Adrenal gland (tissue), 12 donors: ENCODE results near the gene EIPR1. TPM values are rescaled to one million over a fixed set of nuclear protein-coding genes. Genes with fewer than 3 reads are reported as not detected.

Experiments
- DNase-seq, 7 donors: peaks; one replicate each; pipeline ENCODE4 v3.0.0-alpha.2; 2019 to 2020
- H3K27ac ChIP-seq, 5 donors: fragments of 200-600 bp; sonication (generic) in 4 of 5; 1 replicate in 3 of 5; 2 replicates in 2 of 5; pipeline versions ENCODE4 v1.5.1 to v1.8.0; 2016 to 2020; ENCODE audit warnings: mild to moderate bottlenecking in 1 of 5
- H3K27me3 ChIP-seq: fragments of 200-600 bp; 2 replicates; pipeline ENCODE4 v1.8.0; 2021
- H3K36me3 ChIP-seq, 2 donors: fragments of 200-600 bp; replicated peaks in 1 of 2; 1 replicate in 1 of 2; 2 replicates in 1 of 2; pipeline versions ENCODE4 v1.5.1 to v1.8.0; 2018 to 2022
- H3K4me1 ChIP-seq, 2 donors: fragments of 200-600 bp; replicated peaks in 1 of 2; 1 replicate in 1 of 2; 2 replicates in 1 of 2; pipeline versions ENCODE4 v1.5.1 to v1.8.0; 2018 to 2021
- H3K4me3 ChIP-seq, 4 donors: fragments of 200-600 bp; sonication (generic) in 3 of 4; one replicate each; pipeline ENCODE4 v1.5.1; 2016 to 2018
- H3K9me3 ChIP-seq, 3 donors: fragments of 200-600 bp; sonication (generic) in 1 of 3; replicated peaks in 1 of 3; 1 replicate in 2 of 3; 2 replicates in 1 of 3; pipeline versions ENCODE4 v1.5.1 to v1.8.0; 2016 to 2021
- CTCF ChIP-seq, 6 experiments: fragments of 450-650 bp in 4 of 6; fragments of 200-600 bp in 2 of 6; sonication (generic) in 1 of 6; IDR thresholded peaks; 1 replicate in 5 of 6; 2 replicates in 1 of 6; pipeline versions ENCODE4 v1.5.1 to v1.8.0; 2016 to 2021; ENCODE audit warnings: antibody characterized with exemption in 6 of 6, mild to moderate bottlenecking in 2 of 6, moderate library complexity in 1 of 6
- POLR2A ChIP-seq, 2 donors: fragments of 450-650 bp; IDR thresholded peaks; one replicate each; pipeline ENCODE4 v1.6.1; 2017; ENCODE audit warnings: antibody characterized with exemption in 2 of 2, mild to moderate bottlenecking in 2 of 2, moderate library complexity in 1 of 2
- WGBS, 4 donors: extraction: QIAGEN DNeasy Blood & Tissue Kit in 2 of 4; methylation state at CpG; one replicate each; pipeline versions ENCODE4 v1.1.5 to v1.1.7; 2013 to 2017; 5-methylcytosine and 5-hydroxymethylcytosine counted together
- intact Hi-C, 2 donors: fragments of 100-400 bp; cut with DNase I; formaldehyde crosslinking; loops; one replicate each; pipeline versions ENCODE4 v1.14.1 to v1.15.0; 2022 to 2023
- polyA plus RNA-seq, 3 donors: library from polyadenylated mRNA; stranded (reverse); fragments of 200-250 nt in 2 of 3; fragments of 350-450 nt in 1 of 3; fragmentation: Illumina TruSeq in 1 of 3; extraction: RNeasy Lipid Tissue Mini Kit (QIAGEN cat#74804) in 1 of 3; gene quantifications; one replicate each; pipeline ENCODE4 v1.2.3, GENCODE V29; 2013 to 2014
- total RNA-seq, 9 donors: library from RNA; depleted of rRNA in 4 of 9; stranded (reverse); fragments of >200 nt in 4 of 9; fragments of 120-200 nt in 1 of 9; fragmentation: NEBNext Ultra II Directional in 1 of 9; extraction: Animal tissue kit (Norgen Biotek cat#: 25700) in 1 of 9; gene quantifications; one replicate each; pipeline versions ENCODE4 v1.1.0 to v1.2.4, GENCODE V29; 2013 to 2023
- donor health status: healthy with polysubstance abuse.
- donor health status: Bipolar disorder and iron deficiency.
- donor health status: DM: yes; HTN: yes; CAD: no.
- donor health status: DM: no; HTN: no; CAD: no.
- donor health status: DM: no; HTN: no; CAD: no.
- donor health status: DM: yes; HTN: yes; CAD: no.

Gene EIPR1
- total and polyA plus RNA-seq, 12 donors: 10.3 to 37.9 (median 28.5) TPM

- Histone ChIP-seq H3K27ac (no peak overlapping the region), H3K9me3 (no peaks in the 10 kb centered on the region), H3K4me1 (no peaks in the 10 kb centered on the region), H3K27me3 (no peaks in the 10 kb centered on the region), H3K36me3 (peaks cover 0 to 46% of the 10 kb centered on the region in 2 donors), H3K4me3 (no peak overlapping the region)
- WGBS, 4 donors: 86 to 95% (median 92%) methylated on average over 9 of the region's 9 CpGs
- intact Hi-C loops: no loop called here
- no peak for DNase-seq
- TF ChIP-seq POLR2A (IDR thresholded peaks at IDR 0.05): no peak
- TF ChIP-seq CTCF (IDR thresholded peaks at IDR 0.05): peak in 1 of 6 experiments; percentile 12
These were observed 46.7 kb upstream of the EIPR1 start for GRCh38 chr2:3424171-3424795.

GRCh38 chr2:3423492-3424170 lies 46.0 kb upstream of the EIPR1 start:
- Histone ChIP-seq H3K36me3 (peaks cover 0 to 46% of the 10 kb centered on the region in 2 donors), H3K4me1 (no peaks in the 10 kb centered on the region), H3K27ac (no peak overlapping the region)

GRCh38 chr2:3422161-3422779 lies 44.7 kb upstream of the EIPR1 start:
- intact Hi-C loops: no loop called here
- DNase-seq: no peak
- Histone ChIP-seq H3K27ac (no peak overlapping the region), H3K4me1 (no peaks in the 10 kb centered on the region), H3K27me3 (no peaks in the 10 kb centered on the region), H3K4me3 (no peak overlapping the region), H3K9me3 (no peaks in the 10 kb centered on the region), H3K36me3 (peaks cover 0 to 46% of the 10 kb centered on the region in 2 donors)
- TF ChIP-seq CTCF (IDR thresholded peaks at IDR 0.05): no peak
- no peak for TF ChIP-seq POLR2A (IDR thresholded peaks at IDR 0.05)
- 83 to 92% (median 84%) methylated on average over 16 of the region's 16 CpGs for WGBS, 4 donors

More at GRCh38 chr2:3423492-3424170, 46.0 kb upstream of the EIPR1 start:
- Histone ChIP-seq H3K9me3 (no peaks in the 10 kb centered on the region), H3K27me3 (no peaks in the 10 kb centered on the region), H3K4me3 (no peak overlapping the region)
- peak; percentile 78 to 100 (median 92) for TF ChIP-seq CTCF (IDR thresholded peaks at IDR 0.05)
- no peak for TF ChIP-seq POLR2A (IDR thresholded peaks at IDR 0.05)
- WGBS, 4 donors: 64 to 66% (median 65%) methylated on average over 19 of the region's 19 CpGs
- peak; percentile 54 to 90 (median 74) for DNase-seq
- intact Hi-C loops: no loop called here

- intact Hi-C loops: no loop called here
- H3K36me3 ChIP-seq: peaks cover 0 to 43% of the 10 kb centered on the region in 2 donors
- TF ChIP-seq CTCF (IDR thresholded peaks at IDR 0.05): no peak
- no peak for TF ChIP-seq POLR2A (IDR thresholded peaks at IDR 0.05)
These were observed 44.0 kb upstream of the EIPR1 start for GRCh38 chr2:3421580-3421979.

More at GRCh38 chr2:3421580-3421979, 44.0 kb upstream of the EIPR1 start:
- no peak for DNase-seq
- no peak overlapping the region for H3K4me3 ChIP-seq
- no peaks in the 10 kb centered on the region for H3K27me3 ChIP-seq
- H3K4me1 ChIP-seq: no peaks in the 10 kb centered on the region
- H3K9me3 ChIP-seq: no peaks in the 10 kb centered on the region
- H3K27ac ChIP-seq: no peak overlapping the region
- 82 to 91% (median 85%) methylated on average over 18 to 19 of the region's 19 CpGs for WGBS, 4 donors
